LNCaP clone FGC (cell line): ENCODE data around the gene RACGAP1.

Experiments used
- DNase-seq: peaks from one replicate; pipeline ENCODE4 v3.0.0-alpha.2; 2011; ENCODE audit warnings: low read depth
- H3K4me3 ChIP-seq: 2 replicates; pipeline ENCODE4 v1.5.1; 2011; ENCODE audit warnings: mild to moderate bottlenecking, low read depth, low read length, control low read depth
- TF ChIP-seq, protein P1 (sequence below): IDR thresholded peaks from 2 replicates; pipeline ENCODE4 v1.5.1; 2012; ENCODE audit warnings: mild to moderate bottlenecking; ENCODE audit not compliant: control insufficient read depth, insufficient read depth; ENCODE audit errors: extremely low read depth

The RACGAP1 gene

GRCh38 chr12:50069069-50069468 is 43.8 kb upstream of the RACGAP1 start:
- no peak for DNase-seq
- TF ChIP-seq, protein P1, sequence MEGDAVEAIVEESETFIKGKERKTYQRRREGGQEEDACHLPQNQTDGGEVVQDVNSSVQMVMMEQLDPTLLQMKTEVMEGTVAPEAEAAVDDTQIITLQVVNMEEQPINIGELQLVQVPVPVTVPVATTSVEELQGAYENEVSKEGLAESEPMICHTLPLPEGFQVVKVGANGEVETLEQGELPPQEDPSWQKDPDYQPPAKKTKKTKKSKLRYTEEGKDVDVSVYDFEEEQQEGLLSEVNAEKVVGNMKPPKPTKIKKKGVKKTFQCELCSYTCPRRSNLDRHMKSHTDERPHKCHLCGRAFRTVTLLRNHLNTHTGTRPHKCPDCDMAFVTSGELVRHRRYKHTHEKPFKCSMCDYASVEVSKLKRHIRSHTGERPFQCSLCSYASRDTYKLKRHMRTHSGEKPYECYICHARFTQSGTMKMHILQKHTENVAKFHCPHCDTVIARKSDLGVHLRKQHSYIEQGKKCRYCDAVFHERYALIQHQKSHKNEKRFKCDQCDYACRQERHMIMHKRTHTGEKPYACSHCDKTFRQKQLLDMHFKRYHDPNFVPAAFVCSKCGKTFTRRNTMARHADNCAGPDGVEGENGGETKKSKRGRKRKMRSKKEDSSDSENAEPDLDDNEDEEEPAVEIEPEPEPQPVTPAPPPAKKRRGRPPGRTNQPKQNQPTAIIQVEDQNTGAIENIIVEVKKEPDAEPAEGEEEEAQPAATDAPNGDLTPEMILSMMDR, result no peak
- H3K4me3 ChIP-seq, result no peak overlapping the region

GRCh38 chr12:50066402-50066801 is 41.1 kb upstream of the RACGAP1 start:
- TF ChIP-seq, protein P1, result no peak
- no peak for DNase-seq
- H3K4me3 ChIP-seq, result no peak overlapping the region

- DNase-seq, result no peak
- H3K4me3 ChIP-seq, result no peak overlapping the region
- TF ChIP-seq, protein P1, result no peak
These were observed 40.5 kb upstream of the RACGAP1 start for GRCh38 chr12:50065726-50066310.

GRCh38 chr12:50062728-50063460 is 37.6 kb upstream of the RACGAP1 start:
- H3K4me3 ChIP-seq, result no peak overlapping the region
- no peak for DNase-seq
- TF ChIP-seq, protein P1, result no peak

- TF ChIP-seq, protein P1, result no peak
- H3K4me3 ChIP-seq, result no peak overlapping the region
- DNase-seq, result no peak
These were observed 36.8 kb upstream of the RACGAP1 start for GRCh38 chr12:50061946-50062686.

GRCh38 chr12:50061171-50061570 is 35.9 kb upstream of the RACGAP1 start:
- no peak overlapping the region for H3K4me3 ChIP-seq
- TF ChIP-seq, protein P1, result no peak
- no peak for DNase-seq

DNA sequence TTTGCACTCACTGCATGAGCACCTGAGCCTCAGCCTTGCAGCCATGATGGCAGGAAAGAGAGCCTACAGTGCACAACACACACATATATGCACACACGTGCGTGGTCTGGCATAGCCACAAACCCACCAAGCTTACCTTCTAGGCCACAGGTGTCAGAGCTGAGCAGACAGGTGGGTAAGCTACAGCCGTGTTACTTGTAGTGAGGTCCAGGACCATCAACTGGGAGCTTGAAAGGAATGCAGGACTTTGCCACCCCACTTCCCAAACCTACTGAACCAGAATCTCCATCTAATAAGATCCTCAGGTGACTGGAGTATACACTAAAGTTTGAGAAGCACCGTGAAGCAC is 34.8 kb upstream of the RACGAP1 start:
- TF ChIP-seq, protein P1, result no peak
- DNase-seq, result no peak
- H3K4me3 ChIP-seq, result no peak overlapping the region
